NK-92 (cell line): ENCODE data around the gene GTF2A2.

ENCODE experiments used
- DNase-seq: peaks from one replicate; lab custom pipeline; 2025; ENCODE audit not compliant: unreplicated experiment; lab: John Stamatoyannopoulos, UW

Gene GTF2A2

DNA sequence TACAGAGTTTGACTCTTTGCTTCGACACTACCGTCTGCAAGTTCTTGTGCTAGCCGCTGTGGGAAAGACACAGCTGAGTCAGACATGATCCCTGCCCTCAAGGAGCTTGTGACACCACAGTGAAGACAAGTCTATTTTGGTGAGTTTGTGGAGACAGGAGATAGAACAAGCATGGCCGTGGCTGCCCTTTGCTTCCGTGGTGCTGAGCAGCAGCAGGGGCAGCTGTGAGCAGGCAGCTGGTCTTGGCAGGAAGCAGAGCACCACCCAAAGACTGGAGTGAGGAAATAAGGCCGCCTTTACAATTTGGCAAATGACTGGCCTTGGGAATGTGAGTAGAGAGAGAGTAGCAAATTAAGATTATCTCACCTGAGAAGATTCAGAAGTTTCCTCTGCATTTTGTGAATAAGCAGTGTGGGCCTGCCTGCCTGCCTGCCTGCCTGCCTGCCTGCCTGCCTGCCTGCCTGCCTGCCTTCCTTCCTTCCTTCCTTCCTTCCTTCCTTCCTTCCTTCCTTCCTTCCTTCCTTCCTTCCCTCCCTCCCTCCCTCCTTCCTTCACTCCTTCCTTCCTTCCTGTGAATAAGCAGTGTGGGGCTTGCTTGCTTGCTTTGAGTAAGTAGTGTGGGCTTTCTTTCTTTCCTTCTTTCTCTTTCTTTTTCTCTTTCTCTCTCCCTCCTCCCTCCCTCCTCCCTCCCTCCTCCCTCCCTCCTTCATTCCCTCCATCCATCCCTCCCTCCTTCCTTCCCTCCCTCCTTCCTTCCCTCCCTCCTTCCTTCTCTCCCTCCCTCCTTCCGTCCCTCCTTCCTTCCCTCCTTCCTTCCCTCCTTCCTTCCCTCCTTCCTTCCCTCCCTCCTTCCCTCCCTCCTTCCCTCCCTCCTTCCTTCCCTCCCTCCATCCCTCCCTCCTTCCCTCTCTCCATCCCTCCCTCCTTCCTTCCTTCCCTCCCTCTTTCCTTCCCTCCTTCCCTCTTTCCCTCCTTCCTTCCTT lies 47.3 kb downstream of the GTF2A2 start:
- DNase-seq = no peak

DNA sequence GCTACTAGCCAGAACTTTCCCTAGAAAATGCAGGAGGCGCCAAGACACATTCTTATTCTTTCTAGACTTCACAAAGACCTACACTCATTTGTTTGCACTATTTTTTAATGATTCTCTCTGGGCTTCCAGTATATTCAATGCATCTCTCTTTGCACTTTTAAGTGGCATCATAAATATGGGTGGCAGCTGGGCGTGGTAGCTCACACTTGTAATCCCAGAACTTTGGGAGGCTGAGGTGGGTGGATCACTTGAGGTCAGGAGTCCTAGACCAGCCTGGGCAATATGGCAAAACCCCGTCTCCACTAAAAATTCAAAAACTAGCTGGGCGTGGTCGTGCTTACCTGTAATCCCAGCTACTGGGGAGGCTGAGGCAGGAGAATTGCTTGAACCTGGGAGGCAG lies 51.3 kb downstream of the GTF2A2 start:
- DNase-seq = no peak

DNA sequence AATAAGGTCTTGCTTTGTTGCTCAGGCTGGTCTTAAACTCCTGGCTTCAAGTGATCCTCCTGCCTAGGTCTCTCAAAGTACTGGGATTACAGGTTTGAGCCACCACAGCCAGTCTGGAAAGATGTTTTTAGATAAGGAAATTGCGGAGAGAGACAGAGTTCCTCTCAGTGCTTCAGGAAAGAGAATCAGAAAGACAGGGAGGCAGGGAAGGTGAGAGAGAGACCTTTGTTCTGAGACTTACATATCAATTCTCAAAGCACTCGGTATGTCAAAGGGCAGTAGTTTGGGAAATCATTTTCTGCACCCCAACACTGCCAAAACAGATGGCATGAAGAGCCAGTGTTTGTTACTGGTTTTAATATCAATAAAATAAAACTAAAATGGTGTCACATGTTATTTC lies 58.9 kb downstream of the GTF2A2 start:
- no peak for DNase-seq

DNA sequence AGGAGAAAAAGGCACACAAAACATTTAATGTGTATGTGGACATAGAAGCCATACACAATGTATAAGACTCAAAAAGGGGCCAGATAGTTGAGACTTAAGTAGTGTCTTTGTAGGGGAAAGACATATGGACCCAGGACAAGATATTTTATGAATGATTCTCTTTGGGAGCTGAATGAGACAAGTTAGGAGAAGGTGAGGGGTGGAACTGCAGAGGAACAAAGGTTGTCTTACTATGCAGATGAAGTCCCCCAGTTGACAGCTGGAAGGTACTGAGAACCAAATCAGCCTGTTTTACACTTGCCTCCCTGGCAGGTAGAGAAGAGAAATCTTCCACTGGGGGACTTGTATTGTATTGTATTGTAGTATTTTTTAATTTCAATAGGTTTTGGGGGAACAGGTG lies 60.7 kb downstream of the GTF2A2 start:
- no peak for DNase-seq

DNA sequence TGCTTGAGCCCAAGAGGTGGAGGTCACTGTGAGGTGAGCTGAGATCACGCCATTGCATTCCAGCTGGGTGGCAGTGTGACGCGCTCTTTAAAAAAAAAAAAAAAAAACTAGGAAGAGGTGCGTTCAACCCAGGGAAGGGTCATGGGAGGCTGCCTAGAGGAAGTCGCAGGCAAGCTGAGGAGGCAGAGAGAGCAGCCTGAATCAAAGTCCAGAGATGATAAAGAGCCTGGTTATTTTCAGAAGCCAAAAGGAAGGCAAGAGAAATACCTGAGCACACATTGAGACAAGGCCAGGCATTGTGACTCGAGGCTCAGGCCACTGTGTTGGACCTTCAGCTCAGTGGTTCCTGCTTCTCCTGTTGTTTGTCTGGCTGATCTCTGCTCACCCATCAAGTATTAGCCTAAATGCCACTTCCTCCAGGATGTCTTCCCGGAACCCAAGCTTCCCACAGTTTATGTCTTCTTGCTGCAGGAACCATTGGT lies 61.8 kb downstream of the GTF2A2 start:
- no peak for DNase-seq

DNA sequence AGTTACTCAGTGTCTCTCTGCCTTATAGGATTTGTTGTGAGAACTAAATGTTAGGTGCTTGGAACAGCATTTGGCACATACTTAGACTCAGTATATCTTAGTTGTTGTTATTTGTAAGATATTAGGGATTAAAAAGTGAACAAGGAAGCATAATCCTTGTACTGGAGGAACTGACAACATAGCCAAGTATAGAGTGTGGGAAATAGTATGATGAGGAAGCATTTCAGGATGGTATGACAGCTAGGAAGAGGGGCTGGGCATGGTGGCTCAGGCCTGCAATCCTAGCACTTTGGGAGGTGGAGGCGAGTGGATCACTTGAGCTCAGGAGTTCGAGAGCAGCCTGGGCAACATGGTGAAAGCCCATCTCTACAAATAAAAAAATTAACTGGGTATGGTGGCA lies 62.3 kb downstream of the GTF2A2 start:
- no peak for DNase-seq

DNA sequence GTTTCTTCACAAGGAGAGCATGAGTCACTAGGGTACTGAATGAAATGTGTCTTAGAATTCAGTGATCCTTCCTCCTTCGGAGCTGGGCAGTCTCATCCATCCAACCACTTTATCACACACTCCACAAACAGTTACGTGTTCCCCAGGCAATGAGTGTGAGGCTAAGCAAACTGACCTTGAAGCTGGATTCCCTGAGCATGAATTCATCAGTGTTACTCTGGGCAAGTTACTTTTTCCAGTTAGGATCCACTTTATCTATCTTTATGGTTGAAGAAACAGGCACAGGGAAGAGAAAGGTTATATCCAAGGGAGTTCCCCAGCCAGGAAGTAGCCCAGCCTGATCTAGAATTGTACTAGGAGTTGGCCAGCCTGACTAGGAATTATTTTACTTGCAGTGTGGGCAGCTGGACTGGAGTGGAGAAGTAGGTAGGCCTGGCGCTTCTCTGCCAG lies 62.8 kb downstream of the GTF2A2 start:
- no peak for DNase-seq

DNA sequence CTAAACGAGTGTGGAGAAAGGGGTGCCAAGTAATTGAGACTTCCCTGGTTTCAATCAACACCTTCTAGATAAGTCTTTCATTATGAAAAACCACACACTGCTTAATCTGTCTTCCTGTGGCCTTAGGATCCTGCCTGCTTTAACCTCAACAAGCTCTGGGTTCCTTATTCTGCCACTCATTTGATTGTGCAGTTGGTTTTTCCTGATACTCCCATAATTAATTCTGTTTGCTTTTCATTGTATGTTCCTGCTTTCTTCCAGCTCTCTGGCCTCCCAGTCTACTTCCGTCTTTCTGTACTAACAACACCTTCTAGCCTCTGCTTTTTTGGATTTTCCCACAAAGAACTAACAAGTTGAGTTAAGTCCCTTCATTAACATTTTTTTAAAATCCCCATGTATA lies 66.0 kb downstream of the GTF2A2 start:
- no peak for DNase-seq

DNA sequence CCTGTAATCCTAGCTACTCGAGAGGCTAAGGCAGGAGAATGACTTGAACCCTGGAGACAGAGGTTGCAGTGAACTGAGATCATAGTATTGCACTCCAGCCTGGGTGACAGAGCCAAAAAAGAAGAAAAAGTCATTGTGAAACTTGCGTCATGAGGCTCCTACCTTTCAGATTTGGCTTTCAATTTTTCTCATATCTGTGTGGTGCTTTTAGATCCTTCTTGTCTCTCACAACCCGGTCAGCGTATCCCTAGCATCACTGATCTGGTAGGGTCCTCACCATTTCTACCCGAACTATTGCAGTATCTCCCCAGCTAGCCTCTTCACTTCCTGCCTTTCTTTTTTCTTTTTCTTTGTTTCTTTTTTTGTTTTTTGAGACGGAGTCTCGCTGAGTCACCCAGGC lies 67.3 kb downstream of the GTF2A2 start:
- no peak for DNase-seq
